ENCODE measurements around the gene NDUFB1.

NDUFB1 gene

DNA sequence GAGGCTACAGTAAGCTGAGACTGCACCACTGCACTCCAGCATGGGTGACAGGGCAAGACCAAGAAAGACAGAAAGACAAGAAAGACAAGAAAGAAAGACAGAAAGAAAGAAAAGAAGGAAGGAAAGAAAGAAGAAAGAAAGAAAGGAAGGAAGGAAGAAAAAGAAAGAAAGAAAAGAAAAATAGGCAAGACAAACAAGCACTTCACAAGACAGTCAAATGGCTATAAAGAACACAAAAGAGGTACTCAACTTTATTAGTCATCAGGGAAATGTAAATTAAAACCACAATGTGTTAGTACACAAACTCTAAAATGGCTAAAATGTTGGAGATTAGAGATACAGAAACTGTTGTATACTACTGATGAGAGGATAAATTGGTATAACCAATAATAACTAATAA, 21.7 kb downstream of the NDUFB1 start:
- no peak for DNase-seq (ENCODE audit: low read depth in 2 of 3, low spot score in 1 of 3)

DNA sequence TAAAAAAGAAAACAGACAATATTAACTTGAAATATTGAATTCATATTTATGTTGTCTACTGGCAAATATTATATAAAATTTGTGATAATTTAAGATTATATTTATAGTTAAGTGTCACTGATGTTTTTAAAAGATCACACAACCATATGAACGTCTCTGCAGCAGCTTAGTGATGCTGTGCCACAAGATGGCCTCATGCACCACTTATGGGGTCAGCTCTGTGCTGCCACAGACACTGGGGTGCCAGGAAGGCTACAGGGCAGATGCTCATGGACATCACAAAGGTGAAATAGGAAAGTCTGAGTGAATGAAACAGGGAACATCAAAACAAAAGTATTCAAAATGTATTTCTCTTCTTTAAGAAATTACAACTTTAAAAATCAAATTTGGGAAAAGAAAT, 28.2 kb downstream of the NDUFB1 start:
- no peak for DNase-seq (ENCODE audit: low read depth in 2 of 3, low spot score in 1 of 3)

- no peak for DNase-seq (ENCODE audit: low read depth in 2 of 3, low spot score in 1 of 3)
Observed at GRCh38 chr14:92088494-92088893, 33.0 kb downstream of the NDUFB1 start.

DNA sequence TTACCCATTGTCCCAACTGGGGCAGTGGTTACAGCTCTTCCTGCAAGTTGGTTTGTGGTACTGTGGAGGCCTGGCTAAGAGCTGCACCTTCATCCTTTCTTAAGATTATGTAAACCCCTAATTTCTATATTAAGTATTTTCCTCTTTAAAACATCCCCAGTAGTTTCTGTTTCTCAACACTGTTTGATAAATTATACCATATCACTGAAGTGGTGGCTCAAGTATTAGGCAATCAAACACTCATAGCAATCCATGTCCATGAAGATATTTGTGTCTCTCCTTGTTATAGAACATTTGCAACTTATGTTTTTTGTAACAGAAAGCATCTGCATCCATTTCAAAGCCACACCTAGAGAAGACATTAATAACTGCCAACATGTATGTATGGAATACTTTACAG, 47.0 kb downstream of the NDUFB1 start:
- DNase-seq (ENCODE audit: low read depth in 2 of 3, low spot score in 1 of 3) = no peak

Measured in stimulated activated CD4-positive, alpha-beta T cell treated with anti-CD3 and anti-CD28 coated beads, Interleukin-12 subunit alpha, Interleukin-12 subunit beta, amount 100 ng/mL, for 48 hours (primary cell).